K562 (cell line): ENCODE data around the gene DPPA4. TPM values are rescaled to one million over a fixed set of nuclear protein-coding genes. Genes with fewer than 3 reads are reported as not detected.

Experiments used
- ATAC-seq: fragments of 200-7000 bp; cut with Tn5 transposase; 3 replicates; pipeline ENCODE4 v1.9.1; 2020; ENCODE audit warnings: moderate library complexity
- BruUV-seq: library from RNA; stranded (reverse); fragments of 400-500 nt; replicated peaks from 2 replicates; lab custom pipeline; 2021; lab: Mats Ljungman, UMichigan
- CTCF ChIA-PET: fragments of 300-600 bp; formaldehyde crosslinking; extraction: SDS; loops from one replicate; lab custom pipeline; 2021; ENCODE audit warnings: low intra/inter-chr PET ratio; lab: Yijun Ruan, JAX
- POLR2A ChIA-PET: fragments of 300-600, 350-650 bp; sonication (Branson Sonifier 250); formaldehyde crosslinking; extraction: SDS; loops from one replicate; lab custom pipeline; 2021; ENCODE audit warnings: antibody characterized with exemption, inconsistent platforms; lab: Yijun Ruan, JAX
- DNase-seq, 4 experiments: peaks; one replicate each; pipeline versions ENCODE4 v3.0.0 to v3.0.0-alpha.2; 2011 to 2018; ENCODE audit warnings: low spot score in 3 of 4, mixed read lengths in 3 of 4; ENCODE audit errors: extremely low read depth in 1 of 4
- FAIRE-seq: peaks from 2 replicates; lab custom pipeline; 2011; peaks lifted over from hg19 to GRCh38; lab: Jason Lieb, UNC
- H2AFZ ChIP-seq: 2 replicates; pipeline ENCODE4 v1.6.0; 2011; ENCODE audit warnings: low read depth, low read length, control low read depth, inconsistent platforms
- H3K27ac ChIP-seq: fragments of 200-600 bp; 3 replicates; pipeline ENCODE4 v1.8.0; 2011; ENCODE audit warnings: low read depth, mild to moderate bottlenecking, control low read depth, inconsistent platforms, low read length, moderate library complexity, mixed read lengths; ENCODE audit errors: extremely low read depth
- H3K27me3 ChIP-seq, 2 experiments: fragments of 300-600 bp in 1 of 2; 2 replicates in 1 of 2; 3 replicates in 1 of 2; pipeline versions ENCODE4 v1.6.0 to v1.8.0; 2011; ENCODE audit warnings: inconsistent platforms in 2 of 2, low read length in 2 of 2, mild to moderate bottlenecking in 1 of 2, mixed read lengths in 1 of 2, moderate library complexity in 1 of 2; ENCODE audit not compliant: control insufficient read depth in 2 of 2, insufficient read depth in 2 of 2
- H3K36me3 ChIP-seq: fragments of 300-600 bp; 3 replicates; pipeline ENCODE4 v1.8.0; 2011; ENCODE audit warnings: mild to moderate bottlenecking, low read length, inconsistent platforms; ENCODE audit not compliant: control insufficient read depth, insufficient read depth
- H3K4me1 ChIP-seq, 2 experiments: fragments of 200-600 bp in 1 of 2; replicated peaks in 1 of 2; 2 replicates in 1 of 2; 3 replicates in 1 of 2; pipeline versions ENCODE4 v1.5.1 to v1.8.0; 2011; ENCODE audit warnings: inconsistent platforms in 2 of 2, low read length in 2 of 2, mild to moderate bottlenecking in 1 of 2, mixed read lengths in 1 of 2, moderate library complexity in 1 of 2; ENCODE audit not compliant: control insufficient read depth in 2 of 2, insufficient read depth in 2 of 2
- H3K4me2 ChIP-seq: 2 replicates; pipeline ENCODE4 v1.6.1; 2011; ENCODE audit warnings: low read length, control low read depth, inconsistent platforms, mixed read lengths; ENCODE audit not compliant: insufficient read depth
- H3K4me3 ChIP-seq: fragments of 200-600 bp; sonication (generic), shearing (Covaris generic); 2 replicates; pipeline ENCODE4 v1.5.1; 2016; ENCODE audit warnings: control low read depth, inconsistent platforms
- H3K79me2 ChIP-seq: fragments of 200-600 bp; 3 replicates; pipeline ENCODE4 v1.8.0; 2011; ENCODE audit warnings: low read length, inconsistent platforms; ENCODE audit not compliant: control insufficient read depth, insufficient read depth
- H3K9ac ChIP-seq, 2 experiments: 2 replicates each; pipeline versions ENCODE4 v1.6.0 to v1.6.1; 2011; ENCODE audit warnings: low read depth in 2 of 2, low read length in 2 of 2, control low read depth in 1 of 2, inconsistent platforms in 1 of 2, mild to moderate bottlenecking in 1 of 2, mixed read lengths in 1 of 2; ENCODE audit not compliant: insufficient read depth in 1 of 2
- H3K9me1 ChIP-seq: one replicate; pipeline ENCODE4 v1.6.0; 2011; ENCODE audit warnings: inconsistent platforms, mild to moderate bottlenecking, low read length, moderate library complexity; ENCODE audit not compliant: control insufficient read depth, insufficient read depth
- H3K9me3 ChIP-seq: replicated peaks from 2 replicates; pipeline ENCODE4 v1.5.1; 2011; ENCODE audit warnings: low read depth, low read length, inconsistent platforms; ENCODE audit not compliant: control insufficient read depth, insufficient read depth
- H4K20me1 ChIP-seq: replicated peaks from 2 replicates; pipeline ENCODE4 v1.6.1; 2011; ENCODE audit warnings: low read length, inconsistent platforms, mixed read lengths; ENCODE audit not compliant: control insufficient read depth, insufficient read depth
- ATF2 ChIP-seq: sonication (generic); formaldehyde crosslinking; IDR thresholded peaks from 2 replicates; pipeline ENCODE4 v1.8.1; 2022; ENCODE audit warnings: missing genetic modification reagents
- BRD9 ChIP-seq: fragments of 450-650 bp; IDR thresholded peaks from 2 replicates; pipeline ENCODE4 v1.6.1; 2018; ENCODE audit warnings: low read depth; ENCODE audit not compliant: partially characterized antibody
- CEBPB ChIP-seq: fragments of 450-650 bp; IDR thresholded peaks from 2 replicates; pipeline ENCODE4 v1.6.1; 2016; ENCODE audit warnings: missing genetic modification characterization, missing compliant biosample characterization
- CREB1 ChIP-seq, 2 experiments: sonication (generic) in 1 of 2; formaldehyde crosslinking in 1 of 2; IDR thresholded peaks; 2 replicates each; pipeline versions ENCODE4 v1.6.1 to v1.8.0; 2012 to 2022; ENCODE audit warnings: inconsistent platforms in 1 of 2, mild to moderate bottlenecking in 1 of 2, missing genetic modification reagents in 1 of 2, moderate library complexity in 1 of 2
- CSDE1 ChIP-seq, 2 experiments: fragments of 450-650 bp; IDR thresholded peaks; 2 replicates each; pipeline ENCODE4 v1.6.1; 2016; ENCODE audit warnings: mild to moderate bottlenecking in 1 of 2
- LEF1 ChIP-seq: fragments of 450-650 bp; IDR thresholded peaks from 2 replicates; pipeline ENCODE4 v1.6.1; 2016; ENCODE audit warnings: mild to moderate bottlenecking
- NR4A1 ChIP-seq, 2 experiments: fragments of 250-450 bp in 1 of 2; fragments of 450-650 bp in 1 of 2; sonication (Bioruptor Pico) in 1 of 2; IDR thresholded peaks; 2 replicates each; pipeline versions ENCODE4 v1.4.0 to v1.6.1; 2016 to 2020; ENCODE audit warnings: mild to moderate bottlenecking in 2 of 2, missing compliant biosample characterization in 1 of 2, missing genetic modification characterization in 1 of 2, moderate library complexity in 1 of 2
- PRMT5 ChIP-seq: sonication (generic); formaldehyde crosslinking; IDR thresholded peaks from 2 replicates; pipeline ENCODE4 v1.5.0; 2020; ENCODE audit warnings: missing genetic modification reagents
- THRAP3 ChIP-seq: fragments of 450-650 bp; IDR thresholded peaks from 2 replicates; pipeline ENCODE4 v1.6.1; 2016; ENCODE audit warnings: mild to moderate bottlenecking, inconsistent platforms, borderline replicate concordance
- WGBS: fragments of 100-300 bp; shearing (Covaris generic); methylation state at CpG from one replicate; pipeline ENCODE4 v1.1.6; 2016; ENCODE audit warnings: low coverage, mixed read lengths; ENCODE audit not compliant: insufficient coverage; ENCODE audit errors: missing lambda C conversion rate; 5-methylcytosine and 5-hydroxymethylcytosine counted together
- in situ Hi-C: fragments of 300-500 bp; cut with MboI; formaldehyde crosslinking; loops from 4 replicates; pipeline ENCODE4 v1.15.0; 2018; ENCODE audit warnings: inconsistent platforms, mixed read lengths
- intact Hi-C: fragments of 100-400 bp; cut with micrococcal nuclease; formaldehyde crosslinking; loops from 2 replicates; pipeline ENCODE4 v1.14.2; 2022
- polyA plus RNA-seq, 8 experiments: library from polyadenylated mRNA; depleted of rRNA in 4 of 8; stranded (reverse) in 5 of 8; unstranded in 3 of 8; fragments of >200 nt; fragmentation: Nextera tagmentation in 2 of 8; fragmentation: Illumina TruSeq in 1 of 8; extraction: Ambion mirVana in 2 of 8; extraction: Trizol in 1 of 8; gene quantifications; 2 replicates each; pipeline versions ENCODE4 v1.2.1 to v1.2.3, GENCODE V29; 2011 to 2014; ENCODE audit warnings: inconsistent platforms in 1 of 8, missing spikeins in 1 of 8
- total RNA-seq, 7 experiments: library from RNA; depleted of rRNA in 6 of 7; stranded (reverse); fragments of >200 nt in 6 of 7; fragmentation: Illumina TruSeq in 2 of 7; extraction: Trizol in 2 of 7; gene quantifications; 2 replicates each; pipeline versions ENCODE4 v1.2.1 to v1.2.3, GENCODE V29; 2011 to 2021; ENCODE audit warnings: low replicate concordance in 1 of 7
- TF ChIP-seq, protein P1 (sequence below): sonication (generic); formaldehyde crosslinking; IDR thresholded peaks from 2 replicates; pipeline ENCODE4 v1.8.1; 2023; ENCODE audit warnings: mild to moderate bottlenecking, missing genetic modification reagents, moderate library complexity

The DPPA4 gene
- total and polyA plus RNA-seq, 9 of the 15 experiments (the other 6 are each of a cell fraction or from before 2014, with no cell fraction given), result 0.53 TPM; not detected in 8

GRCh38 chr3:109325657-109326056 lies 11.7 kb downstream of the DPPA4 start:
- H4K20me1 ChIP-seq, result no peaks in the 10 kb centered on the region
- no peaks in the 10 kb centered on the region for H3K4me1 ChIP-seq
- BruUV-seq, result no TSS peak
- intact Hi-C loops (no loop called here), in situ Hi-C loops (no loop called here)
- H3K9me1 ChIP-seq, result no peaks in the 10 kb centered on the region
- ATAC-seq (no peak), DNase-seq (no peak), FAIRE-seq (no peak)
- H3K27me3 ChIP-seq, result no peaks in the 10 kb centered on the region
- CTCF ChIA-PET, result no interaction called here
- no peaks in the 10 kb centered on the region for H3K9me3 ChIP-seq
- H3K4me3 ChIP-seq, result no peak overlapping the region
- no peak overlapping the region for H2AFZ ChIP-seq
- 0% methylated on average over 3 of the region's 3 CpGs for WGBS
- H3K27ac ChIP-seq, result no peak overlapping the region
- POLR2A ChIA-PET, result no interaction called here
- no peaks in the 10 kb centered on the region for H3K36me3 ChIP-seq
- H3K79me2 ChIP-seq, result no peaks in the 10 kb centered on the region
- H3K4me2 ChIP-seq, result no peak overlapping the region
- no peak for TF ChIP-seq CSDE1 (IDR thresholded peaks at IDR 0.05)
- TF ChIP-seq, protein P1, sequence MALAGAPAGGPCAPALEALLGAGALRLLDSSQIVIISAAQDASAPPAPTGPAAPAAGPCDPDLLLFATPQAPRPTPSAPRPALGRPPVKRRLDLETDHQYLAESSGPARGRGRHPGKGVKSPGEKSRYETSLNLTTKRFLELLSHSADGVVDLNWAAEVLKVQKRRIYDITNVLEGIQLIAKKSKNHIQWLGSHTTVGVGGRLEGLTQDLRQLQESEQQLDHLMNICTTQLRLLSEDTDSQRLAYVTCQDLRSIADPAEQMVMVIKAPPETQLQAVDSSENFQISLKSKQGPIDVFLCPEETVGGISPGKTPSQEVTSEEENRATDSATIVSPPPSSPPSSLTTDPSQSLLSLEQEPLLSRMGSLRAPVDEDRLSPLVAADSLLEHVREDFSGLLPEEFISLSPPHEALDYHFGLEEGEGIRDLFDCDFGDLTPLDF (CRISPR knock-in tag), result no peak
- H3K9ac ChIP-seq, result no peak overlapping the region

GRCh38 chr3:109325109-109325508 lies 12.2 kb downstream of the DPPA4 start:
- ChIA-PET POLR2A (no interaction called here), CTCF (no interaction called here)
- H2AFZ ChIP-seq, result no peak overlapping the region
- no peaks in the 10 kb centered on the region for H3K4me1 ChIP-seq
- H3K27me3 ChIP-seq, result no peaks in the 10 kb centered on the region
- H3K79me2 ChIP-seq, result no peaks in the 10 kb centered on the region
- H3K4me2 ChIP-seq, result no peak overlapping the region
- no peak for FAIRE-seq
- H3K9me1 ChIP-seq, result no peaks in the 10 kb centered on the region
- H3K9me3 ChIP-seq, result no peaks in the 10 kb centered on the region
- no TSS peak for BruUV-seq
- in situ Hi-C loops, result no loop called here
- no peaks in the 10 kb centered on the region for H3K36me3 ChIP-seq
- no peak for DNase-seq
- no peak for ATAC-seq
- 0% methylated on average over 4 of the region's 5 CpGs for WGBS
- no peak overlapping the region for H3K9ac ChIP-seq
- TF ChIP-seq LEF1 (no peak), CEBPB (tag) (no peak), NR4A1 (CRISPR knock-in tag; IDR thresholded peaks at IDR 0.05) (no peak), NR4A1 (tag; IDR thresholded peaks at IDR 0.05) (no peak), PRMT5 (CRISPR knock-in tag) (no peak), BRD9 (no peak), ATF2 (no peak), CREB1 (IDR thresholded peaks at IDR 0.05) (no peak), CREB1 (CRISPR knock-in tag; IDR thresholded peaks at IDR 0.05) (no peak), THRAP3 (no peak)
- TF ChIP-seq, all 486 proteins: peak for 0
- H3K4me3 ChIP-seq, result no peak overlapping the region
- no peaks in the 10 kb centered on the region for H4K20me1 ChIP-seq
- no peak overlapping the region for H3K27ac ChIP-seq
- intact Hi-C loops, result no loop called here
